Liver (tissue), 9 donors: ENCODE data around the gene IL36A. TPM values are rescaled to one million over a fixed set of nuclear protein-coding genes. Genes with fewer than 3 reads are reported as not detected.

Source experiments
- DNase-seq: peaks from one replicate; pipeline ENCODE4 v3.0.0-alpha.2; 2017; ENCODE audit warnings: low spot score
- H3K27ac ChIP-seq, 2 donors: one replicate each; pipeline ENCODE4 v1.7.0; 2013; ENCODE audit warnings: inconsistent platforms in 2 of 2, low read length in 2 of 2, control low read depth in 1 of 2, low read depth in 1 of 2, mild to moderate bottlenecking in 1 of 2
- H3K27me3 ChIP-seq, 4 donors: one replicate each; pipeline versions ENCODE4 v1.6.1 to v1.7.0; 2013; ENCODE audit warnings: low read length in 3 of 4, inconsistent platforms in 1 of 4, mild to moderate bottlenecking in 1 of 4, moderate library complexity in 1 of 4; ENCODE audit not compliant: control insufficient read depth in 4 of 4, insufficient read depth in 4 of 4
- H3K36me3 ChIP-seq, 4 donors: one replicate each; pipeline versions ENCODE4 v1.6.1 to v1.7.0; 2013; ENCODE audit warnings: low read length in 3 of 4, mild to moderate bottlenecking in 3 of 4, low read depth in 1 of 4, moderate library complexity in 1 of 4; ENCODE audit not compliant: control insufficient read depth in 4 of 4, insufficient read depth in 3 of 4
- H3K4me1 ChIP-seq, 4 donors: one replicate each; pipeline versions ENCODE4 v1.6.1 to v1.7.0; 2013; ENCODE audit warnings: low read length in 3 of 4, mild to moderate bottlenecking in 3 of 4, moderate library complexity in 1 of 4; ENCODE audit not compliant: control insufficient read depth in 4 of 4, insufficient read depth in 4 of 4
- H3K4me3 ChIP-seq, 3 donors: one replicate each; pipeline versions ENCODE4 v1.6.1 to v1.7.0; 2013; ENCODE audit warnings: low read length in 3 of 3, control low read depth in 1 of 3, low read depth in 1 of 3, mild to moderate bottlenecking in 1 of 3
- H3K9ac ChIP-seq, 2 donors: one replicate each; pipeline ENCODE4 v1.7.0; 2013; ENCODE audit warnings: low read length in 2 of 2, mild to moderate bottlenecking in 2 of 2, moderate library complexity in 2 of 2, control low read depth in 1 of 2, low read depth in 1 of 2
- H3K9me3 ChIP-seq, 4 donors: one replicate each; pipeline versions ENCODE4 v1.6.1 to v1.7.0; 2013; ENCODE audit warnings: low read length in 3 of 4; ENCODE audit not compliant: control insufficient read depth in 4 of 4
- EGR1 ChIP-seq, 2 donors: IDR thresholded peaks; 2 replicates each; pipeline ENCODE4 v1.6.1; 2016 to 2018; ENCODE audit warnings: antibody characterized with exemption in 2 of 2, low read depth in 2 of 2
- FOXA1 ChIP-seq: IDR thresholded peaks from 2 replicates; pipeline ENCODE4 v1.6.1; 2016; ENCODE audit warnings: antibody characterized with exemption
- FOXA2 ChIP-seq: IDR thresholded peaks from 2 replicates; pipeline ENCODE4 v1.6.1; 2016; ENCODE audit warnings: antibody characterized with exemption
- GABPA ChIP-seq, 2 donors: IDR thresholded peaks in 1 of 2; conservative IDR thresholded peaks in 1 of 2; 2 replicates each; pipeline ENCODE4 v1.6.1; 2016; ENCODE audit warnings: antibody characterized with exemption in 2 of 2, mild to moderate bottlenecking in 1 of 2, moderate library complexity in 1 of 2
- HNF4A ChIP-seq, 2 donors: conservative IDR thresholded peaks; 2 replicates each; pipeline ENCODE4 v1.6.1; 2016; ENCODE audit warnings: antibody characterized with exemption in 2 of 2, mild to moderate bottlenecking in 2 of 2
- JUND ChIP-seq, 2 donors: IDR thresholded peaks; 2 replicates each; pipeline ENCODE4 v1.6.1; 2016; ENCODE audit warnings: antibody characterized with exemption in 2 of 2
- MAX ChIP-seq: IDR thresholded peaks from 2 replicates; pipeline ENCODE4 v1.6.1; 2016; ENCODE audit warnings: antibody characterized with exemption
- NR2F2 ChIP-seq: IDR thresholded peaks from 2 replicates; pipeline ENCODE4 v1.6.1; 2016; ENCODE audit warnings: antibody characterized with exemption
- RAD21 ChIP-seq, 2 donors: IDR thresholded peaks; 2 replicates each; pipeline ENCODE4 v1.6.1; 2016; ENCODE audit warnings: antibody characterized with exemption in 2 of 2, mild to moderate bottlenecking in 2 of 2
- REST ChIP-seq: IDR thresholded peaks from 2 replicates; pipeline ENCODE4 v1.6.1; 2016; ENCODE audit warnings: antibody characterized with exemption, mild to moderate bottlenecking
- RXRA ChIP-seq, 2 donors: IDR thresholded peaks; 2 replicates each; pipeline ENCODE4 v1.6.1; 2017 to 2018; ENCODE audit warnings: antibody characterized with exemption in 2 of 2, mild to moderate bottlenecking in 1 of 2
- TAF1 ChIP-seq: conservative IDR thresholded peaks from 2 replicates; pipeline ENCODE4 v1.6.1; 2016; ENCODE audit warnings: antibody characterized with exemption, mild to moderate bottlenecking
- YY1 ChIP-seq: IDR thresholded peaks from 2 replicates; pipeline ENCODE4 v1.6.1; 2016; ENCODE audit warnings: antibody characterized with exemption, mild to moderate bottlenecking
- ZBTB33 ChIP-seq: IDR thresholded peaks from 2 replicates; pipeline ENCODE4 v1.6.1; 2016; ENCODE audit warnings: antibody characterized with exemption
- WGBS: extraction: QIAGEN DNeasy Blood & Tissue Kit; methylation state at CpG from one replicate; pipeline ENCODE4 v1.1.7; 2013; 5-methylcytosine and 5-hydroxymethylcytosine counted together
- polyA plus RNA-seq, 2 donors: library from polyadenylated mRNA; stranded (reverse) in 1 of 2; unstranded in 1 of 2; fragments of 200-250 nt in 1 of 2; fragments of >200 nt in 1 of 2; fragmentation: Nextera tagmentation in 1 of 2; extraction: Ambion mirVana in 1 of 2; gene quantifications; one replicate each; pipeline versions ENCODE4 v1.2.1 to v1.2.3, GENCODE V29; 2013 to 2015
- total RNA-seq, 2 donors: library from RNA; depleted of rRNA; stranded (reverse); fragments of >200 nt; gene quantifications; one replicate each; pipeline ENCODE4 v1.2.3, GENCODE V29; 2014
- donor health status: healthy.
- donor health status: healthy.
- donor health status: healthy.
- donor health status: healthy.
- donor health status: healthy.

IL36A gene
- total and polyA plus RNA-seq, 4 donors: not detected

- H3K9ac ChIP-seq: no peak overlapping the region
- no peak overlapping the region for H3K4me3 ChIP-seq
- H3K4me1 ChIP-seq: peaks cover 3 to 16% (median 12%) of the 10 kb centered on the region in 4 donors
- no peak for TF ChIP-seq FOXA2
- no peak for TF ChIP-seq TAF1
- no peak for TF ChIP-seq REST
- TF ChIP-seq YY1: no peak
- TF ChIP-seq HNF4A (conservative IDR thresholded peaks at IDR 0.05): no peak
- no peak for TF ChIP-seq GABPA (IDR thresholded peaks at IDR 0.05 in 1 of 2, conservative IDR thresholded peaks at IDR 0.05 in 1 of 2)
- TF ChIP-seq RAD21 (IDR thresholded peaks at IDR 0.05): no peak
- TF ChIP-seq JUND (IDR thresholded peaks at IDR 0.05): no peak
- TF ChIP-seq FOXA1: no peak
- no peak for TF ChIP-seq RXRA (IDR thresholded peaks at IDR 0.05)
- TF ChIP-seq MAX: no peak
- no peak for TF ChIP-seq EGR1 (IDR thresholded peaks at IDR 0.05; ENCODE audit: low read depth in 2 of 2)
- TF ChIP-seq NR2F2: no peak
- TF ChIP-seq ZBTB33: no peak
- H3K36me3 ChIP-seq: no peaks in the 10 kb centered on the region
- no peak overlapping the region for H3K27ac ChIP-seq
- no peaks in the 10 kb centered on the region for H3K27me3 ChIP-seq
- no peak for DNase-seq
- 96% methylated on average over 9 of the region's 9 CpGs for WGBS
- H3K9me3 ChIP-seq: no peaks in the 10 kb centered on the region
Observed at GRCh38 chr2:113036763-113037162, 31.5 kb downstream of the IL36A start.

- no peaks in the 10 kb centered on the region for H3K9me3 ChIP-seq
- H3K36me3 ChIP-seq: no peaks in the 10 kb centered on the region
- H3K27ac ChIP-seq: no peak overlapping the region
- whole genome bisulfite sequencing: 89% methylated on average over 3 of the region's 3 CpGs
- peaks cover 3 to 16% (median 12%) of the 10 kb centered on the region in 4 donors for H3K4me1 ChIP-seq
- H3K27me3 ChIP-seq: no peaks in the 10 kb centered on the region
- no peak overlapping the region for H3K9ac ChIP-seq
- no peak for DNase-seq
- H3K4me3 ChIP-seq: no peak overlapping the region
- TF ChIP-seq HNF4A (conservative IDR thresholded peaks at IDR 0.05) (no peak), RAD21 (IDR thresholded peaks at IDR 0.05) (no peak), MAX (no peak), GABPA (IDR thresholded peaks at IDR 0.05 in 1 of 2, conservative IDR thresholded peaks at IDR 0.05 in 1 of 2) (no peak), RXRA (IDR thresholded peaks at IDR 0.05) (no peak)
Observed at GRCh38 chr2:113038291-113038690, 33.0 kb downstream of the IL36A start.
